Lower lobe of right lung (tissue), 2 donors: ENCODE results near the gene HOXC5. TPM values are rescaled to one million over a fixed set of nuclear protein-coding genes. Genes with fewer than 3 reads are reported as not detected.

Experiments used
- ATAC-seq, 2 donors: fragments of 200-7000 bp; cut with Tn5 transposase; one replicate each; pipeline ENCODE4 v1.9.1; 2020 to 2022; ENCODE audit warnings: mild to moderate bottlenecking in 2 of 2, moderate library complexity in 2 of 2
- DNase-seq: peaks from one replicate; pipeline ENCODE4 v3.0.0-alpha.2; 2020
- H3K27ac ChIP-seq: fragments of 200-600 bp; one replicate; pipeline ENCODE4 v1.8.0; 2022
- H3K27me3 ChIP-seq: fragments of 200-600 bp; one replicate; pipeline ENCODE4 v1.8.0; 2022; ENCODE audit warnings: low read depth
- H3K36me3 ChIP-seq: fragments of 200-600 bp; one replicate; pipeline ENCODE4 v1.8.0; 2022; ENCODE audit warnings: mild to moderate bottlenecking
- H3K4me1 ChIP-seq: fragments of 200-600 bp; one replicate; pipeline ENCODE4 v1.8.0; 2022
- H3K4me3 ChIP-seq: fragments of 200-600 bp; one replicate; pipeline ENCODE4 v1.8.0; 2022; ENCODE audit warnings: mild to moderate bottlenecking
- H3K9me3 ChIP-seq: fragments of 200-600 bp; one replicate; pipeline ENCODE4 v1.8.0; 2022
- intact Hi-C: fragments of 100-400 bp; cut with DNase I; formaldehyde crosslinking; loops from one replicate; pipeline ENCODE4 v1.11.0; 2022
- total RNA-seq: library from RNA; stranded (reverse); fragmentation: NEBNext Ultra II Directional; extraction: Animal tissue kit (Norgen Biotek cat#: 25700); gene quantifications from one replicate; pipeline ENCODE4 v1.2.1, GENCODE V29; 2021
- TF ChIP-seq, protein P1 (sequence below): fragments of 200-600 bp; IDR thresholded peaks from one replicate; pipeline ENCODE4 v1.8.0; 2022; ENCODE audit warnings: antibody characterized with exemption, mild to moderate bottlenecking
- donor health status: DM: no; HTN: yes; CAD: no; lungs with severe emphysema.

Gene HOXC5
- total RNA-seq, 1 donor from 2014 or later = not detected

- peaks cover 88% of the 10 kb centered on the region for H3K27me3 ChIP-seq
- H3K9me3 ChIP-seq = no peaks in the 10 kb centered on the region
- no peak overlapping the region for H3K4me3 ChIP-seq
- DNase-seq = no peak
- peaks cover 8% of the 10 kb centered on the region for H3K4me1 ChIP-seq
- intact Hi-C loops = no loop called here
- H3K27ac ChIP-seq = no peak overlapping the region
- no peaks in the 10 kb centered on the region for H3K36me3 ChIP-seq
- TF ChIP-seq, protein P1, sequence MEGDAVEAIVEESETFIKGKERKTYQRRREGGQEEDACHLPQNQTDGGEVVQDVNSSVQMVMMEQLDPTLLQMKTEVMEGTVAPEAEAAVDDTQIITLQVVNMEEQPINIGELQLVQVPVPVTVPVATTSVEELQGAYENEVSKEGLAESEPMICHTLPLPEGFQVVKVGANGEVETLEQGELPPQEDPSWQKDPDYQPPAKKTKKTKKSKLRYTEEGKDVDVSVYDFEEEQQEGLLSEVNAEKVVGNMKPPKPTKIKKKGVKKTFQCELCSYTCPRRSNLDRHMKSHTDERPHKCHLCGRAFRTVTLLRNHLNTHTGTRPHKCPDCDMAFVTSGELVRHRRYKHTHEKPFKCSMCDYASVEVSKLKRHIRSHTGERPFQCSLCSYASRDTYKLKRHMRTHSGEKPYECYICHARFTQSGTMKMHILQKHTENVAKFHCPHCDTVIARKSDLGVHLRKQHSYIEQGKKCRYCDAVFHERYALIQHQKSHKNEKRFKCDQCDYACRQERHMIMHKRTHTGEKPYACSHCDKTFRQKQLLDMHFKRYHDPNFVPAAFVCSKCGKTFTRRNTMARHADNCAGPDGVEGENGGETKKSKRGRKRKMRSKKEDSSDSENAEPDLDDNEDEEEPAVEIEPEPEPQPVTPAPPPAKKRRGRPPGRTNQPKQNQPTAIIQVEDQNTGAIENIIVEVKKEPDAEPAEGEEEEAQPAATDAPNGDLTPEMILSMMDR = no peak
- no peak for ATAC-seq
These were observed 10.4 kb downstream of the HOXC5 start for GRCh38 chr12:54042970-54043853.

DNA sequence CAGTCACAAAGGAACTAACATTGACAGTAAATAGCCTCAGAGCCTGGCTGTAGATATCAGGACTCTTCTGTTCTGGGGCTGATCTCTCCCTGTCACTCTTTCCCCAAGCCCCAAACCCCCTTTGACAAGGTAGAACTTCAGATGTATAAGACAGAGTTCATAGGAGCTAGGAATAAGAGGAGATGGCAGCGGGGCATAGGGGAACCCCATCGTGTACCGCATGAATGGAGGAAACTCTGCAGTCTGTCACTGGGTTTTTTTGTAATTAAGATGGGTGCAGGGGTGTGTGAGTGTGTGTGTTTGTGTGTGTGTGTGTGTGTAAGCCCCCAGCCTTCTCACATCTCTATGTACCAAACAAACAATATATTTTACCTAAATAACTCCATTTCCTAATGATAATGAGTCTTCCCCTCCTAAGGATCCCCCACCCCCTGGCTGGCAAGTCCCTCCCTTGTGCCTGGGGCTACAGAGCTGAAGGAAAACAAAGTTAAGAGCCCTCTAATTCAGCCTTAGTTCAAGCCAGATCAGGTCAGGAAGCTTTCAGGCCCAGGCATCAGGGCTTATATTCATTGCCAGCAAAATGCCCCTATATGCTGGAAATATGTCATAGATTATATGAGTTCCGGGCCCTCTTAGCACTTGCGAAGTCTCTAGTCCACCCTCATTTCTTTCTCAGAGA is 11.7 kb downstream of the HOXC5 start:
- ATAC-seq = no peak
- peaks cover 86% of the 10 kb centered on the region for H3K27me3 ChIP-seq
- intact Hi-C loops = no loop called here
- H3K4me1 ChIP-seq = peaks cover 8% of the 10 kb centered on the region
- TF ChIP-seq, protein P1 = no peak
- no peak for DNase-seq
- no peak overlapping the region for H3K27ac ChIP-seq
- no peak overlapping the region for H3K4me3 ChIP-seq
- H3K36me3 ChIP-seq = no peaks in the 10 kb centered on the region
- no peaks in the 10 kb centered on the region for H3K9me3 ChIP-seq

DNA sequence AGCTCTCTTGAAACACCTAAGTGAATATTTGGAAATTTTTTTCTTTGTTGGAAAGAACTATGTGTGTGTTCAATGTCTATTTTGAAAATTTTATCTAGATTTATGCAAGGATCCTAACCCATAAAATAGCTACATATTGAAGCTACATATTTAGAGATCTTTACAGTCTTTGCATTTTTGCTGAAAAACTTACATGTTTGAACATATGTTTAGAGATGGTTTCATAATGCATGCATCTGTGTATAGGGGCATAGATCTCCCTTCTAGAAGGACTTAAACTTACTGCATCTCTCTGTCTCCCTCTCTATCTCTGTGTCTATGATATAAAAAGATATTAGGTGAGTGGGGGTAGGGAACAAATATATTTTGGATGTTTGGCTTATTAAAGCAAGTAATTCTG is 12.6 kb downstream of the HOXC5 start:
- Histone ChIP-seq H3K4me3 (no peak overlapping the region), H3K27ac (no peak overlapping the region), H3K27me3 (peaks cover 91% of the 10 kb centered on the region), H3K4me1 (peaks cover 8% of the 10 kb centered on the region), H3K9me3 (no peaks in the 10 kb centered on the region), H3K36me3 (no peaks in the 10 kb centered on the region)
- ATAC-seq (no peak), DNase-seq (no peak)
- TF ChIP-seq, protein P1 = no peak
- intact Hi-C loops = no loop called here

- H3K27me3 ChIP-seq = peaks cover 91% of the 10 kb centered on the region
- TF ChIP-seq, protein P1 = no peak
- DNase-seq = no peak
These were observed 13.1 kb downstream of the HOXC5 start for GRCh38 chr12:54045868-54046521.

GRCh38 chr12:54046809-54047159 is 13.9 kb downstream of the HOXC5 start:
- TF ChIP-seq, protein P1 = no peak
- Histone ChIP-seq H3K4me1 (peaks cover 8% of the 10 kb centered on the region), H3K27ac (no peak overlapping the region), H3K9me3 (no peaks in the 10 kb centered on the region), H3K27me3 (peaks cover 91% of the 10 kb centered on the region), H3K36me3 (no peaks in the 10 kb centered on the region), H3K4me3 (no peak overlapping the region)
- ATAC-seq (no peak), DNase-seq (no peak)
- intact Hi-C loops = no loop called here

More at GRCh38 chr12:54045868-54046521, 13.1 kb downstream of the HOXC5 start:
- ATAC-seq = no peak
- intact Hi-C loops = no loop called here
- Histone ChIP-seq H3K27ac (no peak overlapping the region), H3K4me3 (no peak overlapping the region), H3K4me1 (peaks cover 8% of the 10 kb centered on the region), H3K9me3 (no peaks in the 10 kb centered on the region), H3K36me3 (no peaks in the 10 kb centered on the region)
